Small intestine (tissue), 7 donors: ENCODE results near the gene RABEP2. TPM values are rescaled to one million over a fixed set of nuclear protein-coding genes. Genes with fewer than 3 reads are reported as not detected.
"Not testable (repeated sequence)": the region's sequence is repeated elsewhere in the genome, so short reads cannot be mapped to it uniquely, and the experiment has no call there.

Source experiments
- DNase-seq, 2 donors: peaks; one replicate each; pipeline versions ENCODE4 v3.0.0 to v3.0.0-alpha.2; 2013
- FAIRE-seq: peaks from 2 replicates; lab custom pipeline; 2012; peaks lifted over from hg19 to GRCh38; lab: Jason Lieb, UNC
- H3K27ac ChIP-seq, 3 donors: one replicate each; pipeline ENCODE4 v1.5.1; 2013; ENCODE audit warnings: low read length in 2 of 3, mild to moderate bottlenecking in 2 of 3, control low read depth in 1 of 3, inconsistent platforms in 1 of 3, low read depth in 1 of 3, moderate library complexity in 1 of 3
- H3K27me3 ChIP-seq, 3 donors: one replicate each; pipeline ENCODE4 v1.6.1; 2013; ENCODE audit warnings: low read length in 3 of 3, inconsistent platforms in 1 of 3; ENCODE audit not compliant: control insufficient read depth in 3 of 3, insufficient read depth in 3 of 3
- H3K36me3 ChIP-seq, 3 donors: one replicate each; pipeline ENCODE4 v1.6.1; 2013; ENCODE audit warnings: low read length in 3 of 3, inconsistent platforms in 1 of 3, low read depth in 1 of 3, mild to moderate bottlenecking in 1 of 3, moderate library complexity in 1 of 3; ENCODE audit not compliant: control insufficient read depth in 3 of 3, insufficient read depth in 2 of 3
- H3K4me1 ChIP-seq, 3 donors: one replicate each; pipeline ENCODE4 v1.6.1; 2013; ENCODE audit warnings: low read length in 2 of 3, inconsistent platforms in 1 of 3, low read depth in 1 of 3, mild to moderate bottlenecking in 1 of 3, moderate library complexity in 1 of 3; ENCODE audit not compliant: control insufficient read depth in 3 of 3, insufficient read depth in 2 of 3
- H3K4me3 ChIP-seq, 3 donors: one replicate each; pipeline ENCODE4 v1.5.1; 2013; ENCODE audit warnings: low read length in 3 of 3, control low read depth in 1 of 3, inconsistent platforms in 1 of 3, low read depth in 1 of 3, mild to moderate bottlenecking in 1 of 3, moderate library complexity in 1 of 3
- H3K9me3 ChIP-seq, 2 donors: one replicate each; pipeline ENCODE4 v1.6.1; 2013; ENCODE audit warnings: low read depth in 1 of 2, low read length in 1 of 2; ENCODE audit not compliant: control insufficient read depth in 2 of 2, insufficient read depth in 1 of 2
- WGBS, 3 donors: extraction: QIAGEN DNeasy Blood & Tissue Kit; methylation state at CpG; one replicate each; pipeline ENCODE4 v1.1.7; 2013; 5-methylcytosine and 5-hydroxymethylcytosine counted together
- polyA plus RNA-seq, 4 donors: library from polyadenylated mRNA; stranded (reverse) in 3 of 4; unstranded in 1 of 4; fragments of 200-250 nt in 3 of 4; fragments of 120-200 nt in 1 of 4; gene quantifications; one replicate each; pipeline versions ENCODE4 v1.2.1 to v1.2.3, GENCODE V29; 2013
- donor health status: healthy with polysubstance abuse.
- donor health status: control.
- donor health status: control.
- donor health status: Bipolar disorder and iron deficiency.
- donor health status: healthy.

Gene RABEP2
- polyA plus RNA-seq, 4 donors, result 26.5 to 55.7 (median 29.8) TPM

DNA sequence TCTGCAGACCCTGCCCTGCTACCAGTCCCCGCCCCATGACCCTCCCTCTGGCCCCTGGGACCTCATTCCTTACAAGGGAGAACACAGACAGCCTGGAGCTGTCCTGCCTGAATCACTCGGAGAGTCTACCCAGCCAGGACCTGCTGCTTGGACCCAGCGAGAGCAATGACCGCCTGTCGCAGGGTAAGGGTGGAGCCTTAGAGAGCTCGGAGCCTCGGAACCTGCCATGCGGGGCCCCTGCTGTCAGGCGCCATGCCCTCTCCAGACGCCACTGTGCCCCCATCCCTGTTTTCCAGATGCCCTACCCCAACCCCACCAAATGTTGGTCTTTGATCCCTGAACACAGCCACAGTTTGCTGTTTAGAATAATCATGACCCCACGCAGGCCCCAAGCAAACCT, 55.8 kb downstream of the RABEP2 start:
- FAIRE-seq (no peak), DNase-seq (no peak)
- no peaks in the 10 kb centered on the region for H3K27me3 ChIP-seq
- H3K4me1 ChIP-seq, result peaks cover 0 to 29% (median 5%) of the 10 kb centered on the region in 3 donors
- no peaks in the 10 kb centered on the region for H3K9me3 ChIP-seq
- 94 to 96% (median 95%) methylated on average over 6 to 11 of the region's 11 CpGs for WGBS, 3 donors
- no peak overlapping the region for H3K4me3 ChIP-seq
- no peak overlapping the region for H3K27ac ChIP-seq
- H3K36me3 ChIP-seq, result peaks cover 18 to 81% (median 23%) of the 10 kb centered on the region in 3 donors

DNA sequence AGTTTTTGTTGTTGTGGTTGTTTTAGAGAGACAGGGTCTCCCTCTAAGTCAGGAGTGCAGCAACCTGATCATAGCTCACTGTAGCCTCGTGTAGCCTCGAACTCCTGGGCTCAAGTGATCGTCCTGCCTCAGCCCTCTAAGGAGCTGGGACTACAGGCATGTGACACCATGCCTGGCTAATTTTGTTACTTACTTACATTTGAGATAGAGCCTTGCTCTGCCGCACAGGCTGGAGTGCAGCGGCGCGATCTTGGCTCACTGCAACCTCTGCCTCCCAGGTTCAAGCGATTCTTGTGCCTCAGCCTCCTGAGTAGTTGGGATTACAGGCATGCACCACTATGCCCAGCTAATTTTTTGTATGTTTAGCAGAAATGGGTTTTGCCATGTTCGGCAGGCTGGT, 57.4 kb downstream of the RABEP2 start:
- not testable (repeated sequence) for H3K27me3 ChIP-seq, H3K9me3 ChIP-seq, DNase-seq, FAIRE-seq, H3K27ac ChIP-seq
- 92% methylated on average over 9 of the region's 9 CpGs for WGBS, 3 donors
- H3K4me1 ChIP-seq, result peaks cover 0 to 29% (median 5%) of the 10 kb centered on the region in 3 donors
- H3K4me3 ChIP-seq, result peak overlapping the region in 1 of 3 donors; percentile 99
- H3K36me3 ChIP-seq, result peaks cover 18 to 67% (median 20%) of the 10 kb centered on the region in 3 donors

DNA sequence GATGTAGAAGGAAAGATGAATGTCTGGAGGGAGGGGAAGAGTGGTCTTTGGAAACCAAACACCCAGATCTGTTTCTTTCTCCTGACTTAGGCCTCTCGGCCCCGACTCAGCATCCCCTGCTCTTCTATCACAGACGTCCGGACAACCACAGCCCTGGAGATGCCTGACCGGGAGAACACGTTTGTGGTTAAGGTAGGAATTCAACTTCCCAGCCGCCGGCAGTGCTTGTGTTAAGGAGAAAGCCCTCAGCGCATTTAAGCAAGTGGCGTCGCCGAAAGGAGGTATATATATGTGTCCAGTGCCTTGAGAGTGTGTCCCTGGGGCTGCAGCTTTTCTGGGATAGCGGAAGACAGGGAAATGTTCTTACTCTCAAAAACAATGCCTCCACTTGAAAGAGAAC, 57.8 kb downstream of the RABEP2 start:
- Histone ChIP-seq H3K4me3 (peak overlapping the region in 1 of 3 donors; percentile 99), H3K27me3 (no peaks in the 10 kb centered on the region), H3K4me1 (peaks cover 0 to 29% (median 5%) of the 10 kb centered on the region in 3 donors), H3K27ac (peak overlapping the region in 1 of 3 donors; percentile 99), H3K36me3 (peaks cover 18 to 63% (median 18%) of the 10 kb centered on the region in 3 donors), H3K9me3 (no peaks in the 10 kb centered on the region)
- no peak for FAIRE-seq
- DNase-seq, result no peak
- 88 to 90% (median 90%) methylated on average over 13 of the region's 13 CpGs for WGBS, 3 donors

GRCh38 chr16:28866454-28866804, 58.6 kb downstream of the RABEP2 start:
- peaks cover 17 to 55% (median 18%) of the 10 kb centered on the region in 3 donors for H3K36me3 ChIP-seq
- WGBS, 3 donors, result 33 to 64% (median 49%) methylated on average over 16 to 17 of the region's 17 CpGs
- DNase-seq (no peak), FAIRE-seq (no peak)
- H3K4me1 ChIP-seq, result peaks cover 0 to 29% (median 5%) of the 10 kb centered on the region in 3 donors
- H3K27me3 ChIP-seq, result no peaks in the 10 kb centered on the region
- no peaks in the 10 kb centered on the region for H3K9me3 ChIP-seq
- H3K27ac ChIP-seq, result peak overlapping the region in 1 of 3 donors; percentile 99
- peak overlapping the region in 2 of 3 donors; percentile 86 to 99 for H3K4me3 ChIP-seq

DNA sequence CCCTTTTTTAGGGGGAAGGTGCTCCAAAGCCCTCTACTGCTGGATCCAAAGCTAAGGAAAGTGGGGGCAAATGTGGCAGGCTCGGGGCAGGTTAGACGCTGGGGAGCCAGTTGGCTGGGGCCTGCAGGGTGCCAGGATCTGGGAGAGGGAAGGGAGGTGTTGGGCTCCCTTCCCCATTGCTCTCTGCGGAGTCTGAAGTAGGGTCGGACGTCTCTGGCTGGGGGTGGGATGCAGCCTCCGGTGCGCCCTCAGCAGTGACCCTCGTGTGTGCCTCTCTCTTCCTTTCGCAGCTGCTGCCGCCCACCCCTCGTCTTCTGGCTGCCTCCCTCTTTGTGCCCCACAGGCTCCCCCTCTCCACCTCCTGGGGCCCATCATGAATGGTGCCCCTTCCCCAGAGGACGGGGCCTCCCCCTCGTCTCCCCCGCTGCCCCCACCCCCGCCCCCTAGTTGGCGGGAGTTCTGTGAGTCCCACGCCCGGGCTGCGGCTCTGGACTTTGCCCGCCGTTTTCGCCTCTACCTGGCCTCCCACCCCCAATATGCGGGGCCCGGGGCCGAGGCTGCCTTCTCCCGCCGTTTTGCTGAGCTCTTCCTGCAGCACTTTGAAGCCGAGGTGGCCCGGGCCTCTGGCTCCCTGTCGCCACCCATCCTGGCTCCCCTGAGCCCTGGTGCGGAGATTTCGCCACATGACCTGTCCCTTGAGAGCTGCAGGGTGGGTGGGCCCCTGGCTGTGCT, 59.1 kb downstream of the RABEP2 start:
- Histone ChIP-seq H3K27ac (peak overlapping the region in 1 of 3 donors; percentile 99), H3K27me3 (no peaks in the 10 kb centered on the region), H3K9me3 (no peaks in the 10 kb centered on the region), H3K36me3 (peaks cover 17 to 49% (median 18%) of the 10 kb centered on the region in 3 donors), H3K4me3 (peak overlapping the region in 2 of 3 donors; percentile 86 to 99), H3K4me1 (peaks cover 0 to 29% (median 5%) of the 10 kb centered on the region in 3 donors)
- 11 to 56% (median 44%) methylated on average over 29 to 32 of the region's 32 CpGs for WGBS, 3 donors
- FAIRE-seq (no peak), DNase-seq (peak; percentile 21 to 65)

- WGBS, 3 donors, result 51 to 72% (median 64%) methylated on average over 12 of the region's 12 CpGs
- no peak for FAIRE-seq
- H3K27ac ChIP-seq, result peak overlapping the region; percentile 96 to 99 (median 98)
Observed at GRCh38 chr16:28865001-28865688, 59.9 kb downstream of the RABEP2 start.

GRCh38 chr16:28863929-28864793, 60.9 kb downstream of the RABEP2 start:
- H3K36me3 ChIP-seq, result peaks cover 7 to 33% (median 8%) of the 10 kb centered on the region in 3 donors
- peaks cover 0 to 29% (median 5%) of the 10 kb centered on the region in 3 donors for H3K4me1 ChIP-seq
- DNase-seq (peak; percentile 70 to 76), FAIRE-seq (no peak)
- H3K4me3 ChIP-seq, result peak overlapping the region; percentile 86 to 99 (median 89)
- H3K9me3 ChIP-seq, result no peaks in the 10 kb centered on the region
- no peaks in the 10 kb centered on the region for H3K27me3 ChIP-seq
- peak overlapping the region; percentile 96 to 99 (median 98) for H3K27ac ChIP-seq
- 1 to 2% (median 2%) methylated on average over 36 to 42 of the region's 42 CpGs for WGBS, 3 donors

More at GRCh38 chr16:28865001-28865688, 59.9 kb downstream of the RABEP2 start:
- peaks cover 14 to 42% (median 16%) of the 10 kb centered on the region in 3 donors for H3K36me3 ChIP-seq
- peak overlapping the region in 2 of 3 donors; percentile 86 to 99 for H3K4me3 ChIP-seq
- no peaks in the 10 kb centered on the region for H3K27me3 ChIP-seq
- H3K4me1 ChIP-seq, result peaks cover 0 to 29% (median 5%) of the 10 kb centered on the region in 3 donors
- no peaks in the 10 kb centered on the region for H3K9me3 ChIP-seq
- peak; percentile 34 to 49 for DNase-seq
